Measurements from ENCODE around the gene KIAA1614.

KIAA1614 gene

DNA sequence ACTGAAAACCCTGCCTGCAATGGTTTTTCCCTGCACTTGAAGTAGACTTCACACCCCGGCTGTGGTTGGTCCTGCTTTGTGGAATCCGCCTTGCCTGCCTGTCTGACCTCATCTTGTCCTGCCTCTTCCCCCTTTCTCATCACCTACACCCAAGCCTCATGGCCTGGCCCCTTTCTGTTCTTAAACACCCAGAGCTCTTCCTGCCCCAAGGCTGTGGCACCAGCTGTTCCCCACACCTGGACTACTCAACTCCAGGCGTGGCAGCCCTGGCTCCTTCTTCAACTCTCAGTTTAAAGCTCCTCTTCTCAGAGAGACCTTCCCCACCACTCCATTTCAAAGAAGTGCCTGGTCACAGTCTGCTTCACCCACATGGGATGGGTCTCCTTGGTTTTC is 27.0 kb downstream of the KIAA1614 start:
- Histone ChIP-seq H3K36me3 (ENCODE audit: control insufficient read depth in 5 of 5, insufficient read depth in 5 of 5, low read length in 5 of 5) (peaks cover 0 to 58% (median 38%) of the 10 kb centered on the region in 5 donors), H3K9me3 (ENCODE audit: control insufficient read depth in 5 of 5, low read length in 5 of 5) (no peaks in the 10 kb centered on the region), H3K9ac (ENCODE audit: low read length in 5 of 5) (no peak overlapping the region), H3K4me1 (ENCODE audit: control insufficient read depth in 5 of 5, insufficient read depth in 5 of 5, low read length in 5 of 5) (no peaks in the 10 kb centered on the region), H3K27me3 (ENCODE audit: control insufficient read depth in 5 of 5, insufficient read depth in 4 of 5, low read length in 5 of 5) (no peaks in the 10 kb centered on the region), H3K4me3 (ENCODE audit: low read depth in 1 of 5, low read length in 5 of 5) (no peak overlapping the region), H3K27ac (ENCODE audit: low read depth, low read length) (no peak overlapping the region)

DNA sequence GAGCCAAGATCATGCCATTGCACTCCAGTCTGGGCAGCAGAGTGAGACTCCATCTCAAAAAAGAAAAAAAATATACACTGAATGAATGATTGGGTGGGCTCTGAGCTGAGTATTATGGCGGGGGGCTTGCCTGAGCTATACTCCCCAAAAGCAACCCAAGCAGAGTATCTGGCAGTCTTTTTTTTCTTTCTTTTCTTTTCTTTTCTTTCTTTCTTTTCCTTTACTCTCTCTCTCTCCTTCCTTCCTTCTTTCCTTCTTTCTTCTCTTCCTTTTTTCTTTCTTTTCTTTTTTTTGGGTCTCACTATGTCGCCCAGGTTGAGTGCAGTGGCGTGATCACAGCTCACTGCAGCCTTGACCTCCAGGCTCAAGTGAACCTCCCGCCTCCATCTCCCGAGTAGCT is 27.7 kb downstream of the KIAA1614 start:
- peaks cover 0 to 57% (median 37%) of the 10 kb centered on the region in 5 donors for H3K36me3 ChIP-seq (ENCODE audit: control insufficient read depth in 5 of 5, insufficient read depth in 5 of 5, low read length in 5 of 5)

DNA sequence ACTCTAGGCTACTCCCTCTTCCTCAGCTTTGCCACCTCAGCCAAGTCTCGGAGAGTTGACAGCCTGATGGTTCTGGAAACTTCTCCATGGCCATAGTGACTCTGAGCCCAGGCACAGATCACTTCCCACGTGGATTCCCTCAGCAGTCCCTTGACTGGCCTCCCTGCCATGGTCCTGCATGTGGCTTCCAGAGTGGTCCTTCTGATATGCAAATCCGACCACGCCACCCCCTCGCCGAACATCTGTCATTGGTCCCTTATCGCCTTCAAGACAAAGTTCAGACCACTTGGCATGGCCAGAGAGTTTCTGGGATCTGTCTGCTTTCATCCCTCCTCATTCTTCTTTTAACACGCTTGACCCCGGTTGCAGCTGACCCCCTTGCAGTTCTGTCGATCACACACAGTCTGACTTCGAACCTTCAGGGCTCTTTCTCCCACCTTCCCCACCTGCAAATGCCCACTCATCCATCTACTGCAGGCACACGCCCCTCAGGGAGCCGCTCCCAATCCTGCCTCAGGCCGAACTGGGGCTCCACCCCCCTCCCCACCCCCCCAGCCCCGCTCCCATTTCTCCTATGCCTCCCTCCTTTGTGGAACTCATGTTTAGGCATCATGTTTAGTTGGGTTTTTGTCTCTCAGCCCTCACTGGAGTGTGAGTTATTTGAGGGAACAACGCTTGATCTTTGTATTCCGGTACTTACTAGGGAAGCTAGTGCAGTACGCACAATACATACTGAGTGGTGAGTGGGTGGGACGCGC is 29.0 kb downstream of the KIAA1614 start:
- no peaks in the 10 kb centered on the region for H3K4me1 ChIP-seq (ENCODE audit: control insufficient read depth in 5 of 5, insufficient read depth in 5 of 5, low read length in 5 of 5)

More for the DNA sequence above, 27.7 kb downstream of the KIAA1614 start:
- no peaks in the 10 kb centered on the region for H3K27me3 ChIP-seq (ENCODE audit: control insufficient read depth in 5 of 5, insufficient read depth in 4 of 5, low read length in 5 of 5)
- H3K4me3 ChIP-seq (ENCODE audit: low read depth in 1 of 5, low read length in 5 of 5): no peak overlapping the region
- H3K4me1 ChIP-seq (ENCODE audit: control insufficient read depth in 5 of 5, insufficient read depth in 5 of 5, low read length in 5 of 5): no peaks in the 10 kb centered on the region
- H3K9me3 ChIP-seq (ENCODE audit: control insufficient read depth in 5 of 5, low read length in 5 of 5): no peaks in the 10 kb centered on the region
- H3K27ac ChIP-seq (ENCODE audit: low read depth, low read length): no peak overlapping the region
- no peak overlapping the region for H3K9ac ChIP-seq (ENCODE audit: low read length in 5 of 5)

DNA sequence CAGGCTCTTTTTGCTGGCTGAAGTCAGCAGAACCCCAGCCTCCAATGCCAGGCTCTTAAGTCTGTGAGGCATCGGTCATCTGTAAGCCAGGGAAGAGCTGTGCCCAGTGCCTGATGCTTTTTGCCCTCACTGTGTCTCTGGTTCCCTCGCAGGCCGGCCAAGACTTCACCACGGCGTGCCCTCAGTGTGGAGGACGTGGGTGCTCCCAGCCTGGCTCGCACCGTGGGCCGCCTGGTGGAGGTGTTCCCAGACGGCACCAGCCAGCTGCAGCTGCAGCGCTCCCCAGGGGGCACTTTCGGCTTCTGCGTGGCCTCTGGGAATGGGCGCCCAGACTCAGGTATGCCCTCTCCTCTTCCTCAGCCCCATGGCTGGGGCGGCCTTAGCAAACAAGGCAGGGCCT is 32.5 kb downstream of the KIAA1614 start:
- Histone ChIP-seq H3K36me3 (ENCODE audit: control insufficient read depth in 5 of 5, insufficient read depth in 5 of 5, low read length in 5 of 5) (peaks cover 0 to 42% (median 37%) of the 10 kb centered on the region in 5 donors), H3K27me3 (ENCODE audit: control insufficient read depth in 5 of 5, insufficient read depth in 4 of 5, low read length in 5 of 5) (no peaks in the 10 kb centered on the region), H3K9me3 (ENCODE audit: control insufficient read depth in 5 of 5, low read length in 5 of 5) (no peaks in the 10 kb centered on the region), H3K4me1 (ENCODE audit: control insufficient read depth in 5 of 5, insufficient read depth in 5 of 5, low read length in 5 of 5) (peaks cover 0 to 2% (median 0%) of the 10 kb centered on the region in 5 donors), H3K27ac (ENCODE audit: low read depth, low read length) (no peak overlapping the region), H3K4me3 (ENCODE audit: low read depth in 1 of 5, low read length in 5 of 5) (no peak overlapping the region), H3K9ac (ENCODE audit: low read length in 5 of 5) (no peak overlapping the region)

More for the DNA sequence above, 29.0 kb downstream of the KIAA1614 start:
- Histone ChIP-seq H3K36me3 (ENCODE audit: control insufficient read depth in 5 of 5, insufficient read depth in 5 of 5, low read length in 5 of 5) (peaks cover 0 to 53% (median 36%) of the 10 kb centered on the region in 5 donors), H3K4me3 (ENCODE audit: low read depth in 1 of 5, low read length in 5 of 5) (no peak overlapping the region), H3K27me3 (ENCODE audit: control insufficient read depth in 5 of 5, insufficient read depth in 4 of 5, low read length in 5 of 5) (no peaks in the 10 kb centered on the region), H3K9ac (ENCODE audit: low read length in 5 of 5) (no peak overlapping the region), H3K27ac (ENCODE audit: low read depth, low read length) (no peak overlapping the region), H3K9me3 (ENCODE audit: control insufficient read depth in 5 of 5, low read length in 5 of 5) (no peaks in the 10 kb centered on the region)

DNA sequence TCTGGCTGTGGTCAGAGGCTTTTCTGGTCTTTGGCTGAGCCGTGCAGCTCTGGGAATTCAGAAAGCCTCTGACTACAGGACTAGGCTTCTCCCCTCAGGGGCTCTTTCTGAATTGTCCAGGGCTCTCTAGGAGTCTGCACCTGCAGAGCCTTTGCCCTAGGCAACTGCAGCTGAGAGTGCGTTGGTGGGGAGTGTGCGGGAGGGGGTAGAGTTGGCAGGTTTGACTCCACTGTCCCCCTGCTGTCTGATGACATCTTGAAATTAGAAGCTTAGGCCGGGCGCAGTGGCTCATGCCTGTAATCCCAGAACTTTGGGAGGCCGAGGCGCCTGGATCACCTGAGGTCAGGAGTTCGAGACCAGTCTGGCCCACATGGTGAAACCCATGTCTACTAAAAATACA is 32.9 kb downstream of the KIAA1614 start:
- H3K4me1 ChIP-seq (ENCODE audit: control insufficient read depth in 5 of 5, insufficient read depth in 5 of 5, low read length in 5 of 5): peaks cover 0 to 6% (median 2%) of the 10 kb centered on the region in 5 donors
- H3K36me3 ChIP-seq (ENCODE audit: control insufficient read depth in 5 of 5, insufficient read depth in 5 of 5, low read length in 5 of 5): peaks cover 0 to 43% (median 41%) of the 10 kb centered on the region in 5 donors
- H3K27ac ChIP-seq (ENCODE audit: low read depth, low read length): no peak overlapping the region
- no peaks in the 10 kb centered on the region for H3K27me3 ChIP-seq (ENCODE audit: control insufficient read depth in 5 of 5, insufficient read depth in 4 of 5, low read length in 5 of 5)
- H3K4me3 ChIP-seq (ENCODE audit: low read depth in 1 of 5, low read length in 5 of 5): no peak overlapping the region
- H3K9ac ChIP-seq (ENCODE audit: low read length in 5 of 5): no peak overlapping the region
- no peaks in the 10 kb centered on the region for H3K9me3 ChIP-seq (ENCODE audit: control insufficient read depth in 5 of 5, low read length in 5 of 5)

DNA sequence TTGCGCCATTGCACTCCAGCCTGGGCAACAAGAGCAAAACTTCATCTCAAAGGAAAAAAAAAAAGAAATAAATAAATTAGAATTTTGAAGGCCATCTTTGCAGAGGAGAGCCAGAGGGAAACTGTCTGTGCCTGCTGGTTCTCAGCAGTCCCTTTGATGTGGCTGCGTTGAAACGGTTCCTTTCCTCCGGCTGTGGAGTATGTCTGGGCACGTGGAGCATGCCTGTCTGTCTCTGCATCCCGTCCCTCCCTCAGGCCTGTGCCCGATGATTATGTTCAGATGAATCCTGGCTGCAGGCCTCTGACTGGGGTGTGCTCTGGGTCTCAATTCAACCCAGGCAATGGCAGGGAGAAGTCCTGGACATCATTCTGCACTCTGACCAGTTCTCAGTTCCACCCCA is 33.4 kb downstream of the KIAA1614 start:
- no peak overlapping the region for H3K27ac ChIP-seq (ENCODE audit: low read depth, low read length)

DNA sequence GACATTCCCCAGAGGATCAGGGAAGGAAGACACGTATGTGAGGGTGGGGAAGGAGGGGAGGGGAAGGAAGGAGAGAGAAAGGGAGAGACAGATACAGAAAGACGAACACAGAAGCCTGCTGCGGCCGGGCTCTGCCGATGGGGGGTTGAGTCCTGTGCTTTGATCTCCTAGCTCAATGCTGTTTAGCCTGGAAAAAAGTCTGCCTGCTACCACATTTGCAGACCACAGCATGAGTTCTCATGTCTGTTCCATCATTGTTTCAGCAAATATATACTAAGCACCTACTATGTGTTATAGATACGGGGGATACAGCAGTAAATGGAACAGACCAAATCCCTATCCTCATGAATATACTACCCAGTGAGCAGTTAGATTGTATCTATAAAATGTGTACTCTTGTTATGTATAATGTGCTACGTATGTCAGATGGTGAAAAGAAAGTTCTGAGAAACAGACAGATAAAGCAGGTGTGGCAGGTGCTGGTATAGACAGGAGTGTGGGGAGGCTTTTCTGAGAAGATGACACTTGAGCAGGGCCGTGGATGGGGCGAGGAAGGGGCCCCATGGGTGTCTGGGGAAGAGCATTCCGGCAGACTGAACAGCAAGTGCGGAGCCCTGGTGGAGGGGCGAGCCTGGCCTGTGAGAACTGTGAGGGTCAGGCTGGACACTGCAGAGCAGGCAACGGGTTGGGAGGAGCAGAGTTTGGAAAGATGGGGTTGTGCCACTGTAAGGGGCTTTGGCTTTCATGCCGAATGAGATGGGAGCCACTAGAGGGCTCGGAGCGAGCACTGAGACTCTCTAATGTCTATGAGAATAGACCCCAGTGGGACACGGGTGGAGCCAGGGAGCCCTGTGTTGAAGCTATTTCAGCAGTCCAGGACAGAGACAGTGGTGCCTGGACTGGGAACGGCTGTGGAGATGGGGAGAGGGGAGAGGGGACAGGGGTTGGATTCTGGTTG is 34.1 kb downstream of the KIAA1614 start:
- Histone ChIP-seq H3K4me1 (ENCODE audit: control insufficient read depth in 5 of 5, insufficient read depth in 5 of 5, low read length in 5 of 5) (peaks cover 0 to 19% (median 15%) of the 10 kb centered on the region in 5 donors), H3K27me3 (ENCODE audit: control insufficient read depth in 5 of 5, insufficient read depth in 4 of 5, low read length in 5 of 5) (no peaks in the 10 kb centered on the region), H3K9me3 (ENCODE audit: control insufficient read depth in 5 of 5, low read length in 5 of 5) (no peaks in the 10 kb centered on the region), H3K27ac (ENCODE audit: low read depth, low read length) (no peak overlapping the region), H3K36me3 (ENCODE audit: control insufficient read depth in 5 of 5, insufficient read depth in 5 of 5, low read length in 5 of 5) (peaks cover 0 to 39% (median 35%) of the 10 kb centered on the region in 5 donors), H3K4me3 (ENCODE audit: low read depth in 1 of 5, low read length in 5 of 5) (no peak overlapping the region), H3K9ac (ENCODE audit: low read length in 5 of 5) (no peak overlapping the region)

More for the DNA sequence above, 33.4 kb downstream of the KIAA1614 start:
- Histone ChIP-seq H3K9ac (ENCODE audit: low read length in 5 of 5) (no peak overlapping the region), H3K4me1 (ENCODE audit: control insufficient read depth in 5 of 5, insufficient read depth in 5 of 5, low read length in 5 of 5) (peaks cover 0 to 11% (median 7%) of the 10 kb centered on the region in 5 donors), H3K27me3 (ENCODE audit: control insufficient read depth in 5 of 5, insufficient read depth in 4 of 5, low read length in 5 of 5) (no peaks in the 10 kb centered on the region), H3K9me3 (ENCODE audit: control insufficient read depth in 5 of 5, low read length in 5 of 5) (no peaks in the 10 kb centered on the region), H3K36me3 (ENCODE audit: control insufficient read depth in 5 of 5, insufficient read depth in 5 of 5, low read length in 5 of 5) (peaks cover 0 to 45% (median 41%) of the 10 kb centered on the region in 5 donors), H3K4me3 (ENCODE audit: low read depth in 1 of 5, low read length in 5 of 5) (no peak overlapping the region)

DNA sequence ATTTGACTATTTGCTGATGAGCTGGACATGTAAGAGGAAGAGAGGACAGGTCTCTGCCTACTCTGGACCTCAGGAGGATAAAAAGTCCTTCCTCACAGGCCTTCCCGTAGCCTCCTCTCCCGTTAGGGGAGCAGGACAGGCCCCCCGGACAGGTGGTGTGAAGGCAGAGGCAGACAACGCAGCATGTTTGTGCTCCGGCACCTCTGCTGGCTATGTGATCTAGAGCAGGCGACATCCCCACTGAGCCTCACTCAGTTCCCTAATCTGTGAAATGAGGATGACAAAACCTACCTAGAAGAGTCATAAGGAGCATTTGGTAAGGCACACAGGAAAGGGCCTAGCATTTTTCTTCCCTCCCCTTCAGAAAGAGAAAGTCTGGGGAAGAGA is 34.8 kb downstream of the KIAA1614 start:
- H3K36me3 ChIP-seq (ENCODE audit: control insufficient read depth in 5 of 5, insufficient read depth in 5 of 5, low read length in 5 of 5): peaks cover 0 to 35% (median 34%) of the 10 kb centered on the region in 5 donors

DNA sequence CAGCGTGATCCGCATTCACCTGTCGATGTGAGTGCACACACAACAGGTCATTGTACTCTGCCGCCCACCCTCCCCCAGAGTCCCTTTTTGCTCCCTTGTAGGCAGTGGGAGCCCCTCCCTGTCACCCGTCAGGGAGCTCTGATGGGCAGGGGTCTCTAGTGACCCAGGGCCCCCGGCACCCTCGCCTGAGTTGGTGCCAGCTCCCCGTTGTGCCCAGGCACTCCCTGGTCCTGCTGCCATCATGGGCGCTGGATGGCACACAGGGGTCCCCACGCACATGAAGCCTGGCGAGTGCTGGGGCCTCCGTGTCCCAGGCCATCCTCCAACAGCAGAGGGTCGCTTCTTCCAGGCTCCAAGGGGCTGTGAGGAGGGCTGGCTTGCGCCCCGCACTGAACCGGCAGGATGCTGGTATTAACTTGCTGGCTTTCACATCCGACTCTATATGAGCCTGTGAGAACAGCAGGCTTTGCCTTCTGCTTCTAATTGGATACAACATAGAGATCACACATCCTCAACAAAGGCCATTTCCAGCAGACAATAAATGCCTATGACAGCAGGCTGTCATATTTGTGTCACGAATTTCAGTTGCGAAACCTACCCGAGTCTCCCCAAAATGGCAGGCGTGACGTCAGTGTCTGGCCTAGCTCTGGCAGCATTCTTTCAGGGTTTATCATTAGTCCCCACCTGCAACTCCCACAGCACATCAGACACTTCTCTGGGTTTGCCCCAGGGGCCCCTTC is 35.4 kb downstream of the KIAA1614 start:
- no peak overlapping the region for H3K27ac ChIP-seq (ENCODE audit: low read depth, low read length)

More for the DNA sequence above, 34.8 kb downstream of the KIAA1614 start:
- H3K9me3 ChIP-seq (ENCODE audit: control insufficient read depth in 5 of 5, low read length in 5 of 5): no peaks in the 10 kb centered on the region
- H3K27me3 ChIP-seq (ENCODE audit: control insufficient read depth in 5 of 5, insufficient read depth in 4 of 5, low read length in 5 of 5): no peaks in the 10 kb centered on the region
- no peak overlapping the region for H3K4me3 ChIP-seq (ENCODE audit: low read depth in 1 of 5, low read length in 5 of 5)
- peaks cover 0 to 26% (median 22%) of the 10 kb centered on the region in 5 donors for H3K4me1 ChIP-seq (ENCODE audit: control insufficient read depth in 5 of 5, insufficient read depth in 5 of 5, low read length in 5 of 5)
- H3K9ac ChIP-seq (ENCODE audit: low read length in 5 of 5): no peak overlapping the region
- no peak overlapping the region for H3K27ac ChIP-seq (ENCODE audit: low read depth, low read length)

More for the DNA sequence above, 35.4 kb downstream of the KIAA1614 start:
- Histone ChIP-seq H3K4me1 (ENCODE audit: control insufficient read depth in 5 of 5, insufficient read depth in 5 of 5, low read length in 5 of 5) (peaks cover 0 to 31% (median 27%) of the 10 kb centered on the region in 5 donors), H3K9me3 (ENCODE audit: control insufficient read depth in 5 of 5, low read length in 5 of 5) (no peaks in the 10 kb centered on the region), H3K36me3 (ENCODE audit: control insufficient read depth in 5 of 5, insufficient read depth in 5 of 5, low read length in 5 of 5) (peaks cover 0 to 35% (median 34%) of the 10 kb centered on the region in 5 donors), H3K27me3 (ENCODE audit: control insufficient read depth in 5 of 5, insufficient read depth in 4 of 5, low read length in 5 of 5) (no peaks in the 10 kb centered on the region), H3K9ac (ENCODE audit: low read length in 5 of 5) (no peak overlapping the region), H3K4me3 (ENCODE audit: low read depth in 1 of 5, low read length in 5 of 5) (no peak overlapping the region)
